ENCODE measurements around the gene INSRR. TPM values are rescaled to one million over a fixed set of nuclear protein-coding genes. Genes with fewer than 3 reads are reported as not detected.
A peak's percentile ranks its signal among the peaks of the same experiment; 100 is the strongest.

Gene INSRR
- total and polyA plus RNA-seq, 9 of the 15 experiments (the other 6 are each of a cell fraction or from before 2014, with no cell fraction given): 0.03 to 0.18 (median 0.06) TPM; not detected in 3

DNA sequence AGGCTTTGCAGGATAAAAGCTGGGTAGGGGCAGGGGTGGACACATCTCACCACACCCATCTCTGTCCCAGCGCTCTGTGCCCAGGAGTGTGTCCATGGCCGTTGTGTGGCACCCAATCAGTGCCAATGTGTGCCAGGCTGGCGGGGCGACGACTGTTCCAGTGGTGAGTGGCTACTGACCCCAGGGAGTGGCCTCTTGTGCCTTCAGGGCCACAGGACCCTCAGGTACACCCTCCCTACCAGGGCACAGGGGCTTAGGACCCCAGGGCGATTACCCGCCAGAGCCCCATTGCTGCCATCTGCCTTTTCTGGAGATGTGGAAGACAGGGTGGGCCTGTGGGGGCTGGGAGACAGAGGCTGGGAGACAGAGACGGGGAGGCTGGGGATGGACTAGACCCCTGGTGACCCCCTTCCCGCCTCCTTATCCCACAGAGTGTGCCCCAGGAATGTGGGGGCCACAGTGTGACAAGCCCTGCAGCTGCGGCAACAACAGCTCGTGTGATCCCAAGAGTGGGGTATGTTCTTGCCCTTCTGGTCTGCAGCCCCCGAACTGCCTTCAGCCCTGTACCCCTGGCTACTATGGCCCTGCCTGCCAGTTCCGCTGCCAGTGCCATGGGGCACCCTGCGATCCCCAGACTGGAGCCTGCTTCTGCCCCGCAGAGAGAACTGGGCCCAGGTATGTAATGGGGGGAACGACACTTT, 47.4 kb upstream of the INSRR start (continued):
- TF ChIP-seq, protein P1, sequence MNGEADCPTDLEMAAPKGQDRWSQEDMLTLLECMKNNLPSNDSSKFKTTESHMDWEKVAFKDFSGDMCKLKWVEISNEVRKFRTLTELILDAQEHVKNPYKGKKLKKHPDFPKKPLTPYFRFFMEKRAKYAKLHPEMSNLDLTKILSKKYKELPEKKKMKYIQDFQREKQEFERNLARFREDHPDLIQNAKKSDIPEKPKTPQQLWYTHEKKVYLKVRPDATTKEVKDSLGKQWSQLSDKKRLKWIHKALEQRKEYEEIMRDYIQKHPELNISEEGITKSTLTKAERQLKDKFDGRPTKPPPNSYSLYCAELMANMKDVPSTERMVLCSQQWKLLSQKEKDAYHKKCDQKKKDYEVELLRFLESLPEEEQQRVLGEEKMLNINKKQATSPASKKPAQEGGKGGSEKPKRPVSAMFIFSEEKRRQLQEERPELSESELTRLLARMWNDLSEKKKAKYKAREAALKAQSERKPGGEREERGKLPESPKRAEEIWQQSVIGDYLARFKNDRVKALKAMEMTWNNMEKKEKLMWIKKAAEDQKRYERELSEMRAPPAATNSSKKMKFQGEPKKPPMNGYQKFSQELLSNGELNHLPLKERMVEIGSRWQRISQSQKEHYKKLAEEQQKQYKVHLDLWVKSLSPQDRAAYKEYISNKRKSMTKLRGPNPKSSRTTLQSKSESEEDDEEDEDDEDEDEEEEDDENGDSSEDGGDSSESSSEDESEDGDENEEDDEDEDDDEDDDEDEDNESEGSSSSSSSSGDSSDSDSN (IDR thresholded peaks at IDR 0.05; ENCODE audit: borderline replicate concordance in 1 of 2, low read depth in 2 of 2, low read length in 2 of 2): no peak
- TF ChIP-seq SMARCC2 (IDR thresholded peaks at IDR 0.05; ENCODE audit: low read depth) (no peak), SIN3A (IDR thresholded peaks at IDR 0.05; ENCODE audit: borderline replicate concordance in 2 of 2, control insufficient read depth in 1 of 2, low read depth in 2 of 2, low read length in 2 of 2) (no peak), KAT7 (CRISPR knock-in tag; IDR thresholded peaks at IDR 0.05; ENCODE audit: borderline replicate concordance) (no peak)

GRCh38 chr1:156905651-156906050, 46.7 kb upstream of the INSRR start:
- Histone ChIP-seq H3K9me1 (ENCODE audit: control insufficient read depth, insufficient read depth, low read length) (peaks cover 4% of the 10 kb centered on the region), H3K4me1 (replicated peaks in 1 of 2; ENCODE audit: control insufficient read depth in 2 of 2, insufficient read depth in 2 of 2, low read length in 2 of 2) (peaks cover 15 to 60% of the 10 kb centered on the region in 2 experiments), H3K27ac (ENCODE audit: extremely low read depth, low read depth, low read length) (no peak overlapping the region), H3K9ac (ENCODE audit: insufficient read depth in 1 of 2, low read depth in 2 of 2, low read length in 2 of 2) (no peak overlapping the region), H3K9me3 (replicated peaks; ENCODE audit: control insufficient read depth, insufficient read depth, low read depth, low read length) (no peaks in the 10 kb centered on the region), H3K36me3 (ENCODE audit: control insufficient read depth, insufficient read depth, low read length) (no peaks in the 10 kb centered on the region), H3K4me2 (ENCODE audit: insufficient read depth, low read length) (no peak overlapping the region), H2AFZ (ENCODE audit: low read depth, low read length) (no peak overlapping the region), H3K4me3 (no peak overlapping the region), H3K79me2 (ENCODE audit: control insufficient read depth, insufficient read depth, low read length) (no peaks in the 10 kb centered on the region), H3K27me3 (ENCODE audit: control insufficient read depth in 2 of 2, insufficient read depth in 2 of 2, low read length in 2 of 2) (no peaks in the 10 kb centered on the region), H4K20me1 (replicated peaks; ENCODE audit: control insufficient read depth, insufficient read depth, low read length) (no peaks in the 10 kb centered on the region)
- no peak for TF ChIP-seq CAMTA2 (CRISPR knock-in tag; conservative IDR thresholded peaks at IDR 0.05)
- POLR2A ChIA-PET: interaction anchor here (0.6 kb wide), 1 partner anchor 281 kb away, joined by 3 read pairs; no protein-coding TSS in a partner anchor
- intact Hi-C loops (cut with micrococcal nuclease): no loop called here
- 22% methylated on average over 4 of the region's 4 CpGs for WGBS (ENCODE audit: insufficient coverage, low coverage, missing lambda C conversion rate)
- CTCF ChIA-PET (ENCODE audit: low intra/inter-chr PET ratio): no interaction called here
- no peak for ATAC-seq
- DNase-seq (ENCODE audit: extremely low read depth in 1 of 4, low spot score in 3 of 4): no peak
- no TSS peak for BruUV-seq (replicated peaks)
- in situ Hi-C loops (cut with MboI): no loop called here
- peak; percentile 54 for FAIRE-seq

Data from K562 (cell line).